HG03196 (cell line): Measurements from ENCODE around the gene SPATA32.

Source experiments
- ATAC-seq: cut with Tn5 transposase; IDR thresholded peaks from one replicate; pipeline ENCODE4 v1.9.1; 2021; ENCODE audit not compliant: unreplicated experiment

The SPATA32 gene

DNA sequence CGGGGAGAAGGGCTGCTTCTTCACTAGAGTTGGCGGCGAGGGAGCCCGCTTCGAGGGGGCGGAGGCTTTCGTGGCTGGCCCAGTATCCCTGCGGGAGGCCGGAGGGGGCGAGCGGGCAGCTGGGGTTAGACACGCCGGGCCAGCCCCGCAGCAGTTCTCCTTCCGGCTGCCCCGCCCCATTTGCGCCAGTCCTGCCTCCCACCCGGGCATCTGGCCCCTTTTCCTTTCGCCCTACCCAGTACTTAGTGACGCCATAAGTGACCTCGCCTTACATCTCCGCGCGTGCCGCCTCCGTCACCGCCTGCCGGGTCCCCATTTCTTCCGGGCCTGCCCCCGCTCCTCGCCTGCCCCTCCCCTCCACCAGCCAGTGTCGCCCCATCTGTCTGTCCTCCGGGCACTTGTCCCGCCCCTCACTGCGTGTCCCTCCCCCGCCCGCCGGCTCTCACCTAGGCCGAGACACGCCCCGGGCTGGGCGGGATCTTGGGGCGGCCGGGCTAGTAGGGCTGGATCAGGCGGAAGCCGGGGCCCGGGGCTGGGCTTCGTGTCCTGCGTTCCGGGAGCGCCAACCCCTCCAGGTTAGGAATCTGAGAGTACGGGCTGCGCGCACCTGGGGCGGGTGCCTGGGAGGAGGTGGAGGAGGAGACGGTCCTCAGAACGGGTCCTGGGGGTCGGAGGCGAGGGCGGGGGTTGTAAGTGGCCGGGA is 14.3 kb downstream of the SPATA32 start:
- peak; percentile 50 for ATAC-seq

GRCh38 chr17:45246861-45247428 is 14.9 kb downstream of the SPATA32 start:
- no peak for ATAC-seq

GRCh38 chr17:45246338-45246737 is 15.6 kb downstream of the SPATA32 start:
- no peak for ATAC-seq

DNA sequence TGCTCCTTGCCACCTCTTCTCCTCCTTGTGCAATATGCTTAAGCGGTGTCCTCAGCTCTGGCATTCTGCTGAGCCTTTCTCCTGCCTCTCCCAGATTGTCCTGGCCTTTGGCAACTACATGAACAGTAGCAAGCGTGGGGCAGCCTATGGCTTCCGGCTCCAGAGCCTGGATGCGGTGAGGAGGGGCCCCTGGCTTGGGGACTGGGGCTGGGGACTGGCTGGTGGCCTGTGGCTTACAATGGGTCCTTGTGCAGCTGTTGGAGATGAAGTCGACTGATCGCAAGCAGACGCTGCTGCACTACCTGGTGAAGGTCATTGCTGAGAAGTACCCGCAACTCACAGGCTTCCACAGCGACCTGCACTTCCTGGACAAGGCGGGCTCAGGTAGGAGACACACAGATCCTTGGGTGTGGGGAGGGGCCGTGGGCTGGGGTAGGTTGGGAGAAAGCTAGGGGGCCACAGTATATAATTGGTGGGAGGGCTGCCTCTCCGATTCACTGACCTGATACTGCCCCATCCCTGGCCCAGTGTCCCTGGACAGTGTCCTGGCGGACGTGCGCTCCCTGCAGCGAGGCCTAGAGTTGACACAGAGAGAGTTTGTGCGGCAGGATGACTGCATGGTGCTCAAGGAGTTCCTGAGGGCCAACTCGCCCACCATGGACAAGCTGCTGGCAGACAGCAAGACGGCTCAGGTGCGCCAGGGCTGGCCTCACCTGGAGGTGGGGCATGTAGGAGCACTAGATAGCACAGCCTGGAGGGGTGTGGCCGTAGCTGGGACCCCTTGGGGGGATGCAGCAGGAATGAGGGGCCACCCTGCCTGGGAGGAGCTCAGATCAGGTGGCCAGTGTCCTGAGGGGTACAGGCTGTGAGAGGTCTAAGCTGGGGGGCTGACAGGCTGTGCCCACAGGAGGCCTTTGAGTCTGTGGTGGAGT is 16.9 kb downstream of the SPATA32 start:
- no peak for ATAC-seq

DNA sequence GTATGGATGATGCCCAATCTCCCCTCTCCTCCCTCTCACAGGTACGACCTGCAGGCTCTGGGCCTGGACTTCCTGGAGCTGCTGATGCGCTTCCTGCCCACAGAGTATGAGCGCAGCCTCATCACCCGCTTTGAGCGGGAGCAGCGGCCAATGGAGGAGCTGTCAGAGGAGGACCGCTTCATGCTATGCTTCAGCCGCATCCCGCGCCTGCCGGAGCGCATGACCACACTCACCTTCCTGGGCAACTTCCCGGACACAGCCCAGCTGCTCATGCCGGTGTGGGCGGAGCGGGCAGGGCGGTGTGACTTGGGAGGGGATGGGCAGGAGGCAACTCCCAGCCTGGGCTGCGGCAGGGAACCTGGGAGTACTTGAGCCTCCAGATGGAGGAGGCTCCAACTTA is 18.1 kb downstream of the SPATA32 start:
- no peak for ATAC-seq

- no peak for ATAC-seq
Observed at GRCh38 chr17:45242029-45242414, 19.9 kb downstream of the SPATA32 start.

- ATAC-seq = no peak
Observed at GRCh38 chr17:45241328-45242028, 20.4 kb downstream of the SPATA32 start.

DNA sequence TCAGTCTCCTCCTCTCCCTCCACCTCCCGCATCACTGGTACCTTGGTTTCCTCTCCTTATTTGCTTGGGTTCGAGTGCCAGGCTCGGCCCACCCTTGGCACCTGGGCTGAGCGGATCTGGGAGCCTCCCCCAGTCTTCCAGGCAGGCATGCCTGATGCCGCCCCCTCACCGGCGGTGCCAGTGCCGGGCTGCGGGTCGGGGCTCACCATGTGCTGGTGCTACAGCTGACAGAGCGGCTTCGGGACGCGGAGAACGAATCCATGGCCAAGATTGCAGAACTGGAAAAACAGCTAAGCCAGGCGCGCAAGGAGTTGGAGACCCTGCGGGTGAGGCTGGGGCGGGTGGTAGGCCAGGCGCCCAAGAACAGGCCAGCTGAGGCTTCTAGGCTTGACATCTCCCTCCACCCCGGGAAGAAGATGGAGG is 21.0 kb downstream of the SPATA32 start:
- ATAC-seq = no peak

DNA sequence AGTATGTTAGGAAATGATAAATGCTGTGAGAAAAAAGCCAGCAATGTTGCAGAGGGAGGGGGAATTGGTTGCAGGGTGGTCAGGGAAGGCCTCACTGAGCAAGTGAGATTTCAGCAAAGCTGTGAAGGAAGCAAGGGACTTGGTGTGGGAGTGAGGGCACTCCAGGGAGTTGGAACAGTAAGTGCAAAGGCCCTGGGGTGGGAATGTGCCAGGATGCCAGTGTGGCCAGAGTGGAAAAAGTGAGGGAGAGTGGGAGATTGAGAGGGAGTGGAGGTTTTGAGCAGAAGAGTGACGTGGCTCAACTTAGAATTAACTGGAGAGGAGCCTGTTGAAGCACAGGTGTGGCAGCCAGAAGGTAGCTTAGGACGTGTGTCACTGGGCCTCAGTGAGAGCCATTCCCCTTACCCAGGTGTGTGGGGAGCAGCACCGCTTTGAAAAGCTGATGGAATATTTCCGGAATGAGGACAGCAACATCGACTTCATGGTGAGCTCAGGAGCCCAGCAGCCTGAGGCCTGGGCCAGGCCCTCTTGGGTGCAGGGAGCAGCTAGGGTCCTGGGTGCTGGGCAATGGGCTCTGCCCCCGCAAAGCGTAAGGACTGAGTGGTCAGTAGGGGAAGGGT is 23.6 kb downstream of the SPATA32 start:
- ATAC-seq = no peak

GRCh38 chr17:45237686-45238085 is 24.2 kb downstream of the SPATA32 start:
- ATAC-seq = no peak

- no peak for ATAC-seq
Observed at GRCh38 chr17:45236282-45236606, 25.6 kb downstream of the SPATA32 start.

DNA sequence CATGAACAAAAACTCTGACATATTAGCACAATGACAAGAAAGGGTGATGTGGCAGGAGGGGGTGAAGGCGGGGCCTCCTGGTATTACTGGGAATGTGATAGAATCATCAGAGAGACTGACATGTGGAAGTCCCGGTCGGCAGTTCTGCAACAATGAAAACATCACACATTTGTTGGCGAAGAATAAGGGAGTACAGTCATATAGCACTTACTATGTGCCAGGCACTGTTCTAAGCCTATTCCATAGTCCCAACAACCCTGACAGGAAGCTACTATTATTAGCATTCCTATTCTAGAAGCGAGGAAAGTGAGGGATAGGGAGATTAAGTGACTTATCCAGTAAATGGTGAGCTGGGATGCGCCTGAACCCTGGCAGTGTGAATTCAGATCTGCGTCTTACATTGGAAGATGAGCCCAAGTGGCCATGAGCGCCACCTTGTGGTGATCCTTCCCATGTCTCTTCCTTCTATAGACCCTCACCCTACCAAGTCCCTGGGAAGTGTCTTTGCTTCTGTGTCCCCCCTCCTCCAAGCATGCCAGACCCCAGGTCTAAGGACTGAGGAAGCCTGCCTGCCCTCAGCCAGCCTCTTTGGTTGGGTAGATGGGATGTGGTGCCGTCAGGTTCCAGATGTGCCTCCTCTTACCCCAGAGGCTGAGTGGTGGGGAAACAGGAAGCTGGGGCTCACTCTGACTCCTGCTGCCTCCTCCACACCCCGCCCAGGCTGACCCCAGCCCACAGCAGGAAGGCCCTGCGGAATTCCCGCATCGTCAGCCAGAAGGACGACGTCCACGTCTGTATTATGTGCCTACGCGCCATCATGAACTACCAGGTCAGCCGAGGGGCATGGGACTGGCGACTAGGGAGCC is 26.2 kb downstream of the SPATA32 start:
- ATAC-seq = no peak

GRCh38 chr17:45234641-45235415 is 27.1 kb downstream of the SPATA32 start:
- ATAC-seq = no peak

DNA sequence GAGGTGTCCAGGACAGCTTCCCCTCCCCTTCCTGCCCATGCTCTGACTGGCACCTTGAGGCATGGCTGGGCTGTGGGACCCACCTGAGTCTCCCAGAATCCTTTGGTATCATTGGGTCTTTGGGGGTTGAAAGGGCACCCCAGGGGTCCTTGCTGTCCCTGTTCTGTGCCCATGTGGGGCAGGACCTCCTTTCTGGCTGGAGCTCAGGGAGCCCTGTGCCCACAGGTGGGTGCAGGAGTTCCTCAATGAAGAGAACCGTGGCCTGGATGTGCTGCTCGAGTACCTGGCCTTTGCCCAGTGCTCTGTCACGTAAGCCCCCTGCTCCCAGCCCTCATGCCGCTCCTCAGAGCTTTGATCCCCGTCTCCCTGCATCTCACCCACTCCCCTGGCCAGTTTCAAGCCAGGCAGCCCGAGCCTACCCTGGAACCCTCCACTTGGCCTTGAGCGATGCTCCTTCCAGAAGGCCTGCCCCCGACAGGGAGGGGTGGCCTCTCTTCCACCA is 28.4 kb downstream of the SPATA32 start:
- ATAC-seq = no peak

DNA sequence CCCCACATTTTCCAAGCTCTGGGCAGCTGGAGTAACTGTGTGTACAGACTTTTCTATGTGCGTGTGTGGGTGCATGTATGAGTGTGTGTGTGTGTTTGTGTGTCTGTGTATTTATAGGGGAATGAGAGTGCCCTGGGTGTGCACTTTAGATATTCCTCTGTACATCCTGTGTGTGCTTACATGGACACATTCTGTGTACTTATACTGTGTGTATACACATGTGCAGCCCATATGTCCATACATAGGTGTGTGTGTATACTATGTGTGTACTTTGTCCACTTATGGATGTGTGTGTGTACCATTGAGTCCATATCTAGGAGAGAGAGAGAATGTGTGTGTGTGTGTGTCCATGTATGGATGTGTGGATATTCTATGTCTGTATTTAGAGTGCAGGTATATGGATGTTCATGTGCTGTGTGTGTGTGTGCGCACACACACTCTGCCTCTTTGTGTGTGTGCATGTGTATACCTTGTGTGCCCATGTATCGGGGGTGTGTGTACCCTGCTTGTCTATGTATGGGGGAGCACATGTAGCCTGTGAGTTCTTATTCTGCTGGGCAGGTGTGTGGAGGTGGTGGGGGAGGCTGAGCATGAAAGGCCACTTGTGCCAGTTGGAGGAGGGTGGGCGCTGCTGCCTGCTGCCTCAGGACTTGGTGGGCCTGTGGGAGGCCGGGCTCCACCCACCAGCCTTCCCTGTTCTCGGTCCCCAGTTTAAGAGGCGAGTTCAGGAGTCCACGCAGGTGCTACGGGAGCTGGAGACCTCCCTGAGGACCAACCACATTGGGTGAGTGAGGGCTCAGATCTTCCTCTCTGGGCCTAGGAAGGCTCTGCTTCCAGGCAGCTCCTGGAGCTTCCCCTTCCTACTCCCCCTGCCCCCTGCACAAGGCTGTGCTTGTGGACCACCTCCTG is 29.1 kb downstream of the SPATA32 start:
- ATAC-seq = no peak

GRCh38 chr17:45231481-45232116 is 30.3 kb downstream of the SPATA32 start:
- no peak for ATAC-seq

GRCh38 chr17:45230787-45231480 is 31.0 kb downstream of the SPATA32 start:
- no peak for ATAC-seq
